COR-L47 (cell line): Measurements from ENCODE around the gene EPS15.
A peak's percentile ranks its signal among the peaks of the same experiment; 100 is the strongest.
"Not testable (repeated sequence)": the region's sequence is repeated elsewhere in the genome, so short reads cannot be mapped to it uniquely, and the experiment has no call there.

Experiments
- DNase-seq: peaks from one replicate; lab custom pipeline; 2025; lab: John Stamatoyannopoulos, UW

The EPS15 gene

GRCh38 chr1:51519048-51519864 lies at the start of gene EPS15:
Gene EPS15 (minus strand): TSS chr1:51519266. CDS start chr1:51519231, 35 bp downstream.
- peak; percentile 73 for DNase-seq

DNA sequence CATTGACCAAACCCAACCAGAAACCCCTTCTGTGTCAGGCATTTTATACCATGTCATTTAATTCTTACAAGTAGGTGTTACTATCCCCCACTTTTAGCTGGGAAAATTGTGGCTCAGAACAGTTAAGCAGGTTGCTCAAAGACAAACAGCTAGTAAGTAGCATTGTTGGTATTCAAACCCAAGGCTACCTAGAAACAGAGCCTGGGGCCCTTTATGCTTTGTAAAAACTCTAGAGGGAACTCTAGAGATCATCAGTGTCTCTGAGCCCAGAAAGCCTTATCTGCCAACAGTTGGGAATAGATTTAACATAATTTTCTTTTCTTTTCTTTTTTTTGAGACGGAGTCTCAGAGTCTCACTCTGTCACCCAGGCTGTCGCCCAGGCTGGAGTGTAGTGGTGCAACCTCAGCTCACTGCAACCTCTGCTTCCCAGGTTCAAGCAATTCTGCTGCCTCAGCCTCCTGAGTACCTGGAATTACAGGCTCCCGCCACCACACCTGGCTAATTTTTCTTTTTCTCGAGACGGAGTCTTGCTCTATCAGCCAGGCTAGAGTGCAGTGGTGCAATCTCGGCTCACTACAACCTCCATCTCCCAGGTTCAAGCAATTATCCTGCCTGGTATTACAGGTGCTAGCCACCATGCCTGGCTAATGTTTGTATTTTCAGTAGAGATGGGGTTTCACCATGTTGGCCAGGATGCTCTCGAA lies 49.3 kb upstream of the EPS15 start:
- no peak for DNase-seq

DNA sequence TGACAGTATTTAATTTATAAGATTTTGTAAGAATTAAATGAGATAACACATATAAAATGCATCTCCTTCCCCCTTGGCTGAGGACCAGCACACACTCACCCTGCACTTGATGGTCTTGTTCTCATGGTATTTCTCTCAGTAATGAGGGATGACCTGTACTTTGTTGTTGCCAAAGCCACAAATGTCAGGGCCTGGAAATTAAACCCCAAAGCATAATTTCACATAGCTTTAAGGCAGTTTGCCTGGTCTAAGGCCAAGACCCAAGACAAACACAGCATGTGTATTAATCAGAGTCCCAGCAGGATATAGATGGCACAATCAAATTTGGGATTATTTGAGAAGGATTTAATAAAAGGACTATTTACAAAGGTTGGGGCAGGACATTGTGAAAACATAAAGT lies 48.6 kb upstream of the EPS15 start:
- no peak for DNase-seq

DNA sequence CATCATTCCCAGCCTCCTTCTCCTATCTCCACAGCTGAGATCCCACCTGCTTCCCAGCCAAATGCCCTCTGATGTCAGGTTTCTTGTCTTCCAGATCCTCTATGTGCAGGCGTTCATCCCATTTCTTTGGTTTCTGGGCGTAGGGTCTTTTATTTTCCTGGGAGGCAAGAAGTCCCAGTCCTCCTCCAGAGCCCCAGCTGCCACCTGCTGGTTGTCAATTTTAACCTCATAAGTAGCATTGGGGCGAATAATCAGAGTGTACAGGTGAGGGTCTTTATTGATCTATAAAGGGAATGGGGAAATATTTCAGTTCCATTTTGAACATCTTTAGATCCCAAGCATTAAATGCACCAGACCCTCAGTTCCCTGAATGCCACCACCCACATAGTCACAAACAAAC lies 47.2 kb upstream of the EPS15 start:
- DNase-seq = no peak

DNA sequence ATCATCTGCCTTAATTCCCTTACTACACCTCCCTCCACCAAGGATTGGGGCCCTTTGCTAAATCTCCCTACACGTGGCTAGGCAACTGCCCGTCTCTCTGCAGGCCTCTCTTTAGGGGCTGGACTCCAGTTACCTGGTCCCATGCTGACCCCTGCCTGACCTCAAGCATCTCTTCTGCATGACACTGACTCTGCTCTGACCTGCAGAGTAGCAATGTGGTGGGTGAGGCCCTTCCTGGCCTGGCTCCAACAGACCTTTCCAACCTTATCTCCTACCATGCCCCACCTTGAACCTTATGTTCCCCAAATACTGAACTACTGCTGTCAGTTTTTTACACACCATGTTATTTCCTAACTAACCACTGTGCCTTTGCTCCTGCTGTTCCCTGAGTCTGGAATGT lies 45.9 kb upstream of the EPS15 start:
- no peak for DNase-seq

DNA sequence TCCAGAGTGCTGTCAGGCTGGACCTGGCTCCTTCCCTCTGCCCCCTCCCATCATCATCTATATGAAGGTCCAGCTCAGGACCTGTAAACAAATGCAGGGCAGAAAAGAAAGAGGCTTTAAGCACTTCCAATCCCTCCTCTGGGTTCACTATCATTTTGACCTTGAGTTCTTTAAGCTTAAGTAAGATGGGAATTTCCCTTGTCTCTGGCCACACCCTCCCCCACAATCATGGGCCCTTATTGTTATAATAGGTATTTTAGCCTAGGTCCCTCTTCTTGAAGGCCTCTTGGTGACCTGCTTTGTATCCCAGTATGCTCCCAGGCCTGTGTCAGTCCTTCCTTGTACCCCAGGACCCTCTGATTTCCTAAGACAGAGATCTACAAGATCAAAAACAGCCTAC lies 45.1 kb upstream of the EPS15 start:
- DNase-seq = no peak

GRCh38 chr1:51561702-51562101 lies 42.6 kb upstream of the EPS15 start:
- DNase-seq = no peak

DNA sequence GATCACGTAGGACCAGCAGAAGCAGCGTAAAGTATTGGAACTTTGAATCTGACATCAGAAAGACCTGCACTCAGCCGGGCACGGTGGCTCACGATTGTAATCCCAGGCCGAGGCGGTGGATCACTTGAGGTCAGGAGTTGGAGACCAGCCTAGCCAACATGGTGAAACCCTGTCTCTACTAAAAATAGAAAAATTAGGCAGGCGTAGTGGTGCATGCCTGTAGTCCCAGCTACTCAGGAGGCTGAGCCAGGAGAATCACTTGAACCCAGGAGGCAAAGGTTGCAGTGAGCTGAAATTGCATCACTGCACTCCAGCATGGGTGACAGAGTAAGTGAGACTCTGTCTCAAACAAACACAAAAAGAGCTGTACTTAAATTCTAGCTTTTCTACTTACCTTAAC lies 41.8 kb upstream of the EPS15 start:
- DNase-seq = not testable (repeated sequence)

GRCh38 chr1:51560034-51560433 lies 41.0 kb upstream of the EPS15 start:
- DNase-seq = no peak

DNA sequence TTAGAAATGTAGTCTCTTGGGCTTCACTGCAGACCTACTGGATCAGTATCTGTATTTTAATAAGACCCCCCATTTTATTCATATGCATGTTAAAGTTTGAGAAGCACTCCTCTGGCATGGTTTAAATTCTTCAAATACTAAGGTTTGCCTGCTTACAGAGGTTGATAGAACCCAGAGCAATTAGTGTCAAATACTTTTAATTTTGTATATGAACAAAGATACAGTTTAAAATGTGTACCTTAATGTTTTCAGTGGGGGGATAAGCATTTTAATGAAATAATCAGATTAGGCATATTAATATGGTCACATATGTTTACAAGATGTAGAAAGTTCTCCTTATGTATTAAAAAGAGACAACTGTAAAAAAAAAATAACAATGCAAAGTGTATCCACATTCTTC lies 40.4 kb upstream of the EPS15 start:
- no peak for DNase-seq

DNA sequence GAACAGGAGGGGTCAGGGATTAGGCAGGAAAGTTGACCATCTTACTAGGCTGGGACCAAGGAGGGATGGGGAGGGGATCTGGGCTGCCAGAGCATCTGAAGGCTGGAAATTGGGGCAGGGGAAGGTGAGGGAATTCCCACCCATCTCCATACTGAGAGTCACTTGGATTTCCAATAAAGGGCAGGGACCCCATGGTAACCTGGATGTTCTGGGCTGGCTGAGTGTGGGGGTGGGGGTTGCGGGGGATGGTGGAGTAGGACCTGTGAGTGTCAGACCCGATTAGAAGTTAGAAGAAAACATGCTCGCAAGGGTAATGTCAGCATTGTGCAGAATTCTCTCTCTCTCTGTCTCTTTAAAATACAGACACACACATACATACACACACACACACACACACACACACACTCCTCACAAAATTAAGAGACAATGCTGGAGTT lies 40.0 kb upstream of the EPS15 start:
- no peak for DNase-seq

DNA sequence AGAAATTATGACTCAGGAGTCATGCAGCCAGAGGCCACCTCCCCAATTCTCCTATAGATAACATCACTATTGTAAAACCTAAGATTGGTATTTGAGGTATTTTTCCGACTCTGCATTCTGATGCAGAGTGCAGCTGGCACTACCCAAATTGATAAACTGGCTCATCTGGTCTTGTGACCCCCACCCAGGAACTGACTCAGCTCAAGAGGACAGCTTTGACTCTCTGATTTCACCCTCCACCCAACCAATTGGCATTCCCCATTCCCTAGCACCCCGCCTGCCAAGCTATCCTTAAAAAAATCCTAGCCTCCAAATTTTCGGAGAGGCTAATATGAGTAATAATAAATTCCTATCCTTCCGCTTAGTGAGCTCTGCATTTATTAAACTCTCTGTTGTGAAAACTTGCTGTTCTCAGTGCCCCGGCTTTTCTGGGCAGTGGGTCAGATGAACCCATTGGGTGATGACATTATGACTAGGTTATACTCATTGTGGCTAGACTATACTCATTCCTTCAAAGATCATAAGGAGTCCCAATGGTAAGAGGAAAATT lies 39.4 kb upstream of the EPS15 start:
- DNase-seq = no peak

GRCh38 chr1:51557168-51557567 lies 38.1 kb upstream of the EPS15 start:
- DNase-seq = no peak

DNA sequence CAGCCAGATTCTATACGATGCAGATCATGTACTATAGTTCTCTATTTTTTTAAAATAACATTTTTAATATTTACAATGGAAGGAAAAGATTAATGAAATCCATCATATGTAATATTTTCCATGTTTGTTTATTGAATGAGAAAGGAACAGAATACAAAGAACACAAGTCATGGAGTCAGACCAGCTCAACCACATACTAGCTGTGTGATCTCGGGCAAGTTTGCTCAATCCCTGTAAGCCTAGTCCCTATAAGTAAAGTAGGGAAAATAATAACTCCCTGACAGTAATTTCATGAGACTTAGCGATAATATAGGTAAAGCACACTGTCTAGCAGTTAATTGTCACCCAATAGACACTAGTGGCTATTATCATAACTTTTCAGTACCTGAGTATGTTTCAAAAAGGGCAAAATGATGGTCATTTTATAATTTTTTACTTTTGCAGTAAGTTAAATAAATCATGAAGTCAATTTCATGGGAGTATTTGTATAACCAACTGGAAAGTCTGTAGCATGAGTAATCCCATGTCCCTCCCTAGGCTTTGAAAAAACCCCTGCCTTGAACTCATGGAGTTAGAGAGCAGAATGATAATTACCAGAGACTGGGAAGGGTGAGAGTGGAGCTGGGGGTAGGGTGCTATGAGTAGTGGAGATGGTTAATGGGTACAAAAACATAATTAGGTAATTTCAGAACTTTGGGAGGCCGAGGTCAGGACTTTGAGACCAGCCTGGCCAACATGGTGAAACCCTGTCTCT lies 37.0 kb upstream of the EPS15 start:
- no peak for DNase-seq

DNA sequence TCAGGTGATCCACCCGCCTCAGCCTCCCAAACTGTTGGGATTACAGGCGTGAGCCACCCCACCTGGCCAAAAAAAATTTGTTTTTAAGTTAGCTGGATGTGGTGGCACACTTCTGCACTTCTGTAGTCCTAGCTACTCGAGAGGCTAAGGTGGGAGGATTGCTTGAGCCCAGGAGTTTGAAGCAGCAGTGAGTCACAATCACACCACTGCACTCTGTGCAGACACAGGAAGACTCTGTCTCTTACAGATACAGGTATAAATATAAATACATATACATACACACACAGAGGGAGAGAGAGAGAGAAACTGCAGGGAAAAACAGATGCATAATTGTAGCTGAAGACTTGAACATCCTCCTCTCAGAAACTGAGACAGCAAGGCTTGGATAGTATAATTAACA lies 34.8 kb upstream of the EPS15 start:
- no peak for DNase-seq

DNA sequence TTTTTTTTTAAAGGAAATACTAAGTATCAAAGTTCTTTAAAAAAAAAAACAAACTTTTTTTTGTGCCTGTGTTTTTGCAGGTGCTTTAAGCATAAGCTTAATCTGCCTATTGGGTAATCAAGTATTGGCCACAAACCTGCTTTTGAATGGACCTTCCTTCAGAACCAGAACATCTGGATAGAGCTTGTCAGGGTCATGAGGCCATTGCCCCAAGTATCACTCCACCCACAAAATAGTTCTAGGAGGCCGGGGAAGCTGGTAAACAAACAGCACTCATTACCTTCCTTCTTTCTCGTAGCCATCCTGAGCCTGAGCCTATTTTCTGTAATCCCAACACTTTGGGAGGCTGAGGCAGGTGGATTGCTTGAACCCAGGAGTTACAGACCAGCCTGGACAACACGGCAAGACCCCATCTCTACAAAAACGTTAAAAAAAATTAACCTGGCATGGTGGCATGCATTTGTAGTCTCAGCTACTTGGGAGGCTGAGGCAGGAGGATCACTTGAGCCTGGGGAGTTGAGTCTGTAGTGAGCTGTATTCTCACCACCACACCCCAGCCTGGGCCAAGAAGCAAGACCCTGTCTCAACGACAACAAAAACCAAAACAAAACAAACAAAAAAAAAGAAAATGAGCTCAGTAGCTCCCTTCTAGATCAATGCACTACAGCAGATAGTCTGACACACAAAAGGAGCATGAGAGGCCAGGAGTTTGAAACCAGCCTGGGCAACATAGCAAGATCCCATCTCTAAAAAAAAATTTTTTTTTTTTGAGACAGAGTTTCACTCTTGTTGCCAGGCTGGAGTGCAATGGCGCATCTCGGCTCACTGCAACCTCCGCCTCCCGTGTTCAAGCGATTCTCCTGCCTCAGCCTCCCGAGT lies 34.1 kb upstream of the EPS15 start:
- no peak for DNase-seq

GRCh38 chr1:51551848-51552296 lies 32.8 kb upstream of the EPS15 start:
- DNase-seq = no peak

- no peak for DNase-seq
Measured at GRCh38 chr1:51551081-51551480, 32.0 kb upstream of the EPS15 start.

- DNase-seq = no peak
Measured at GRCh38 chr1:51549901-51550300, 30.8 kb upstream of the EPS15 start.

- DNase-seq = no peak
Measured at GRCh38 chr1:51549016-51549619, 30.1 kb upstream of the EPS15 start.

- no peak for DNase-seq
Measured at GRCh38 chr1:51543858-51544257, 24.8 kb upstream of the EPS15 start.
